ENCODE data around the gene CD302.
"Not testable (repeated sequence)": the region's sequence is repeated elsewhere in the genome, so short reads cannot be mapped to it uniquely, and the experiment has no call there.

Gene CD302

GRCh38 chr2:159744363-159744762 is 53.6 kb downstream of the CD302 start:
- DNase-seq, result no peak

- no peak for DNase-seq
These were observed 55.2 kb downstream of the CD302 start for GRCh38 chr2:159742846-159743245.

GRCh38 chr2:159738509-159739390 is 59.3 kb downstream of the CD302 start:
- no peak for DNase-seq

GRCh38 chr2:159737917-159738296 is 60.1 kb downstream of the CD302 start:
- DNase-seq, result no peak

- DNase-seq, result no peak
These were observed 60.6 kb downstream of the CD302 start for GRCh38 chr2:159737292-159737916.

- no peak for DNase-seq
These were observed 62.0 kb downstream of the CD302 start for GRCh38 chr2:159736048-159736447.

- DNase-seq, result no peak
These were observed 62.4 kb downstream of the CD302 start for GRCh38 chr2:159735648-159736047.

GRCh38 chr2:159728629-159729028 is 69.4 kb downstream of the CD302 start:
- DNase-seq, result no peak

- DNase-seq, result no peak
These were observed 72.3 kb downstream of the CD302 start for GRCh38 chr2:159725713-159726112.

GRCh38 chr2:159724795-159725572 is 73.0 kb downstream of the CD302 start:
- not testable (repeated sequence) for DNase-seq

- no peak for DNase-seq
These were observed 75.4 kb downstream of the CD302 start for GRCh38 chr2:159722580-159722979.

- DNase-seq, result no peak
These were observed 77.3 kb downstream of the CD302 start for GRCh38 chr2:159720676-159721075.

Measured in NCI-H2107 (cell line).